Panc1 (cell line): ENCODE results near the gene SLCO6A1. TPM values are rescaled to one million over a fixed set of nuclear protein-coding genes. Genes with fewer than 3 reads are reported as not detected.

ENCODE experiments used
- ATAC-seq: fragments of 200-7000 bp; cut with Tn5 transposase; 2 replicates; pipeline ENCODE4 v1.9.1; 2020; ENCODE audit warnings: mild to moderate bottlenecking, moderate library complexity
- BruUV-seq: library from RNA; stranded (reverse); fragments of 400-500 nt; replicated peaks from 2 replicates; lab custom pipeline; 2021; lab: Mats Ljungman, UMichigan
- CTCF ChIA-PET: fragments of 300-600 bp; sonication (Branson Sonifier 250); formaldehyde crosslinking; loops from one replicate; lab custom pipeline; 2022; ENCODE audit warnings: antibody characterized with exemption; lab: Charles Lee
- POLR2A ChIA-PET: fragments of 300-600 bp; sonication (Branson Sonifier 250); formaldehyde crosslinking; loops from one replicate; lab custom pipeline; 2022; ENCODE audit warnings: antibody characterized with exemption; lab: Charles Lee
- DNase-seq: peaks from one replicate; pipeline ENCODE4 v3.0.0-alpha.2; 2010; ENCODE audit warnings: low read depth, low spot score
- H3K27ac ChIP-seq: 2 replicates; pipeline ENCODE4 v1.5.1; 2011; ENCODE audit warnings: mild to moderate bottlenecking, low read length, inconsistent platforms
- H3K27me3 ChIP-seq: fragments of 200-500 bp; sonication (Bioruptor generic); 2 replicates; pipeline ENCODE4 v1.6.0; 2014; ENCODE audit warnings: low read length, inconsistent platforms; ENCODE audit not compliant: control insufficient read depth, insufficient read depth
- H3K36me3 ChIP-seq: fragments of 200-500 bp; sonication (Bioruptor generic); 2 replicates; pipeline ENCODE4 v1.5.1; 2014; ENCODE audit warnings: inconsistent platforms, mild to moderate bottlenecking, low read length, moderate library complexity; ENCODE audit not compliant: control insufficient read depth, insufficient read depth
- H3K4me1 ChIP-seq: 2 replicates; pipeline ENCODE4 v1.5.1; 2011; ENCODE audit warnings: inconsistent platforms, mild to moderate bottlenecking, low read length, moderate library complexity; ENCODE audit not compliant: control insufficient read depth, insufficient read depth
- H3K4me3 ChIP-seq, 2 experiments: 2 replicates each; pipeline ENCODE4 v1.5.1; 2011 to 2012; ENCODE audit warnings: low read depth in 2 of 2, low read length in 2 of 2, mild to moderate bottlenecking in 2 of 2, inconsistent platforms in 1 of 2, moderate library complexity in 1 of 2
- H3K9me3 ChIP-seq: fragments of 200-500 bp; sonication (Bioruptor generic); 2 replicates; pipeline ENCODE4 v1.5.1; 2014; ENCODE audit warnings: low read depth, mild to moderate bottlenecking, inconsistent platforms, low read length, moderate library complexity; ENCODE audit not compliant: control insufficient read depth, insufficient read depth
- POLR2AphosphoS5 ChIP-seq: IDR thresholded peaks from 2 replicates; pipeline ENCODE4 v1.6.1; 2012; ENCODE audit warnings: mild to moderate bottlenecking, low read depth, low read length, moderate library complexity
- SIN3A ChIP-seq: IDR thresholded peaks from 2 replicates; pipeline ENCODE4 v1.6.1; 2012; ENCODE audit warnings: low read depth, mild to moderate bottlenecking, low read length, moderate library complexity, borderline replicate concordance; ENCODE audit not compliant: insufficient read depth
- TCF7L2 ChIP-seq: IDR thresholded peaks from 2 replicates; pipeline ENCODE4 v1.6.1; 2011; ENCODE audit warnings: mild to moderate bottlenecking, low read depth, low read length, inconsistent platforms
- in situ Hi-C: cut with HindIII; loops from 2 replicates; pipeline ENCODE4 v1.10.0; 2016; ENCODE audit warnings: low sequenced_read_pairs, low pct_unique_long_range_greater_than_20kb
- intact Hi-C: fragments of 100-400 bp; cut with micrococcal nuclease; formaldehyde crosslinking; loops from one replicate; pipeline ENCODE4 v1.10.0; 2022; ENCODE audit not compliant: unreplicated experiment
- total RNA-seq: library from RNA; stranded (reverse); gene quantifications from one replicate; pipeline ENCODE4 v1.2.1, GENCODE V29; 2021; ENCODE audit not compliant: unreplicated experiment
- TF ChIP-seq, protein P1 (sequence below): fragments of 450-650 bp; IDR thresholded peaks from 2 replicates; pipeline ENCODE4 v1.5.1; 2017; ENCODE audit warnings: mild to moderate bottlenecking
- TF ChIP-seq, protein P2 (sequence below), 2 experiments: IDR thresholded peaks; 2 replicates each; pipeline ENCODE4 v1.6.1; 2011 to 2012; ENCODE audit warnings: low read depth in 2 of 2, control low read depth in 1 of 2, low read length in 1 of 2, mild to moderate bottlenecking in 1 of 2, moderate library complexity in 1 of 2; ENCODE audit not compliant: insufficient read depth in 1 of 2

Gene SLCO6A1
- total RNA-seq, 1 experiment from 2014 or later = not detected

GRCh38 chr5:102450313-102450990, 48.3 kb downstream of the SLCO6A1 start:
- TF ChIP-seq, protein P1, sequence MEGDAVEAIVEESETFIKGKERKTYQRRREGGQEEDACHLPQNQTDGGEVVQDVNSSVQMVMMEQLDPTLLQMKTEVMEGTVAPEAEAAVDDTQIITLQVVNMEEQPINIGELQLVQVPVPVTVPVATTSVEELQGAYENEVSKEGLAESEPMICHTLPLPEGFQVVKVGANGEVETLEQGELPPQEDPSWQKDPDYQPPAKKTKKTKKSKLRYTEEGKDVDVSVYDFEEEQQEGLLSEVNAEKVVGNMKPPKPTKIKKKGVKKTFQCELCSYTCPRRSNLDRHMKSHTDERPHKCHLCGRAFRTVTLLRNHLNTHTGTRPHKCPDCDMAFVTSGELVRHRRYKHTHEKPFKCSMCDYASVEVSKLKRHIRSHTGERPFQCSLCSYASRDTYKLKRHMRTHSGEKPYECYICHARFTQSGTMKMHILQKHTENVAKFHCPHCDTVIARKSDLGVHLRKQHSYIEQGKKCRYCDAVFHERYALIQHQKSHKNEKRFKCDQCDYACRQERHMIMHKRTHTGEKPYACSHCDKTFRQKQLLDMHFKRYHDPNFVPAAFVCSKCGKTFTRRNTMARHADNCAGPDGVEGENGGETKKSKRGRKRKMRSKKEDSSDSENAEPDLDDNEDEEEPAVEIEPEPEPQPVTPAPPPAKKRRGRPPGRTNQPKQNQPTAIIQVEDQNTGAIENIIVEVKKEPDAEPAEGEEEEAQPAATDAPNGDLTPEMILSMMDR = no peak
- TF ChIP-seq SIN3A (no peak), TCF7L2 (no peak), POLR2AphosphoS5 (no peak)
- TF ChIP-seq, protein P2, sequence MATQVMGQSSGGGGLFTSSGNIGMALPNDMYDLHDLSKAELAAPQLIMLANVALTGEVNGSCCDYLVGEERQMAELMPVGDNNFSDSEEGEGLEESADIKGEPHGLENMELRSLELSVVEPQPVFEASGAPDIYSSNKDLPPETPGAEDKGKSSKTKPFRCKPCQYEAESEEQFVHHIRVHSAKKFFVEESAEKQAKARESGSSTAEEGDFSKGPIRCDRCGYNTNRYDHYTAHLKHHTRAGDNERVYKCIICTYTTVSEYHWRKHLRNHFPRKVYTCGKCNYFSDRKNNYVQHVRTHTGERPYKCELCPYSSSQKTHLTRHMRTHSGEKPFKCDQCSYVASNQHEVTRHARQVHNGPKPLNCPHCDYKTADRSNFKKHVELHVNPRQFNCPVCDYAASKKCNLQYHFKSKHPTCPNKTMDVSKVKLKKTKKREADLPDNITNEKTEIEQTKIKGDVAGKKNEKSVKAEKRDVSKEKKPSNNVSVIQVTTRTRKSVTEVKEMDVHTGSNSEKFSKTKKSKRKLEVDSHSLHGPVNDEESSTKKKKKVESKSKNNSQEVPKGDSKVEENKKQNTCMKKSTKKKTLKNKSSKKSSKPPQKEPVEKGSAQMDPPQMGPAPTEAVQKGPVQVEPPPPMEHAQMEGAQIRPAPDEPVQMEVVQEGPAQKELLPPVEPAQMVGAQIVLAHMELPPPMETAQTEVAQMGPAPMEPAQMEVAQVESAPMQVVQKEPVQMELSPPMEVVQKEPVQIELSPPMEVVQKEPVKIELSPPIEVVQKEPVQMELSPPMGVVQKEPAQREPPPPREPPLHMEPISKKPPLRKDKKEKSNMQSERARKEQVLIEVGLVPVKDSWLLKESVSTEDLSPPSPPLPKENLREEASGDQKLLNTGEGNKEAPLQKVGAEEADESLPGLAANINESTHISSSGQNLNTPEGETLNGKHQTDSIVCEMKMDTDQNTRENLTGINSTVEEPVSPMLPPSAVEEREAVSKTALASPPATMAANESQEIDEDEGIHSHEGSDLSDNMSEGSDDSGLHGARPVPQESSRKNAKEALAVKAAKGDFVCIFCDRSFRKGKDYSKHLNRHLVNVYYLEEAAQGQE (IDR thresholded peaks at IDR 0.05; ENCODE audit: insufficient read depth in 1 of 2, low read depth in 2 of 2, low read length in 1 of 2) = no peak
- CTCF ChIA-PET = no interaction called here
- POLR2A ChIA-PET = no interaction called here
- no peak for DNase-seq
- Histone ChIP-seq H3K27ac (no peak overlapping the region), H3K4me3 (no peak overlapping the region), H3K9me3 (no peaks in the 10 kb centered on the region), H3K36me3 (no peaks in the 10 kb centered on the region), H3K27me3 (no peaks in the 10 kb centered on the region), H3K4me1 (no peaks in the 10 kb centered on the region)
- intact Hi-C loops (no loop called here), in situ Hi-C loops (no loop called here)
- ATAC-seq = no peak
- no TSS peak for BruUV-seq

GRCh38 chr5:102433473-102433872, 65.3 kb downstream of the SLCO6A1 start:
- no peaks in the 10 kb centered on the region for H3K27me3 ChIP-seq
- TF ChIP-seq, protein P1 = no peak
- TF ChIP-seq, protein P2 (IDR thresholded peaks at IDR 0.05; ENCODE audit: insufficient read depth in 1 of 2, low read depth in 2 of 2, low read length in 1 of 2) = no peak
- TF ChIP-seq SIN3A (no peak), TCF7L2 (no peak), POLR2AphosphoS5 (no peak)
- intact Hi-C loops = no loop called here
- no peak overlapping the region for H3K4me3 ChIP-seq
- ATAC-seq (no peak), DNase-seq (no peak)
- BruUV-seq = no TSS peak
- no peaks in the 10 kb centered on the region for H3K36me3 ChIP-seq
- ChIA-PET POLR2A (interaction anchor here (0.6 kb wide), 1 partner anchor 25 kb away, joined by 4 read pairs; no protein-coding TSS in a partner anchor), CTCF (no interaction called here)
- no peaks in the 10 kb centered on the region for H3K9me3 ChIP-seq
- in situ Hi-C loops = no loop called here
- no peak overlapping the region for H3K27ac ChIP-seq
- no peaks in the 10 kb centered on the region for H3K4me1 ChIP-seq
